Measurements from ENCODE around the gene ADGRV1.

Gene ADGRV1

DNA sequence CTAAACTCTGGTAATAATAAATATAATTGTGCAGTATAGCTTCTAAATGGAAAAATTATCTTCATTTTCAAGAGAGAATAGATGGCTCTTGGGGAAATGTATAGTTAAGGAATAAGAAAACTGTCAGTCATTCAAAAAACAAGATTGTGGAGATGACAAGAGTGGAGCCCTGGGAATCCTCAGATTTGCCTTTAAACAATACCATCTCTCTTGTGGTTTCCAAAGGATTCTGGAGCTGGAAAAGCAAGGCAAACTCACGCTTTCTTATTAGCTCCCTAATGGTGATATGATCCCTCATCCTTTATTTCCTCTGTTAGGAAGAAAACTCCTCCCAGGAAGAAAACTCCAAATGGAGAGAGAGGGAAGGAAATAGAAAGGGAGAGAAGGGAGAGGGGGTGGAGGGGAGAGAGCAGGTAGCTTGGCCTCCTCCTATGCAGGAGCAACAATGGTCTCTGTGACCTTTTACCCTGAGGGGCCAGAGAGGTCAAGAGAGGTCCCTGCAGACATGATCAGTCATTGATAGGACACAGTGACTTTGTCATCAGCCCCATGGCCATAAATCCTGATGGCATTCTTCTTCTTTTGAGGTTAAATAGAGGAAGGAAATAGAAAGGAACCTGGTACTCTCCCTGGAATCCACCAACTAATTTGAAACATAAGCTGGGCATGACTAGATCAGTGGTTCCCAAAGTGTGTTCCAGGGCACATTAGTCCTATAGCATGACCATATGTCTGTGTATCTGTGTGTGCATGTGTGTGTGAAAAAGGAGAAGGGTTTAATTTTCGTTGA, 512.4 kb downstream of the ADGRV1 start:
- no peak for ATAC-seq (replicated peaks)

DNA sequence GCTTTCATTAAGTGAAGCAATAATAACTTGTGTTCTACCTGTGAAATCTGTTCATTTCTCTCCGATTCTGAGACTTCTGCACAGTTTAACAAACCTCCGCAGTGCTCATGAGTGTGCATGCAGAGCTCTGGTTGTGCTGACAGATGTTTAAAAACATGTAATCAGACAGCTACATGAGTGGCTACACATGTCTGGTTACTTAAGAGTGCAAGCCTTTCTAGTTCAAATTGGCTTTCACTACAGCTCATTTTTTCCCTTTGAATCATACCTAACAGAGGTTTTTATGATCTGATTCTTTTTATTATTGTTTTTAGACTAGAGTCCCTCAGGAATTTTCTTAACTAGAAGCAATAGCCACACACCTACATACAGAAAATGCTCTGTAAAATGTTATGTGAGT, 514.3 kb downstream of the ADGRV1 start:
- Mint-ChIP-seq H3K9me3 (no peaks in the 10 kb centered on the region), H3K4me1 (ENCODE audit: low read depth in 2 of 2) (no peaks in the 10 kb centered on the region), H3K4me3 (no peak overlapping the region), H3K36me3 (ENCODE audit: insufficient read depth) (no peaks in the 10 kb centered on the region), H3K27me3 (peaks cover 7 to 10% of the 10 kb centered on the region in 2 donors), H3K27ac (no peak overlapping the region)
- DNase-seq, result no peak
- no peak for ATAC-seq (replicated peaks)

More for the DNA sequence above, 512.4 kb downstream of the ADGRV1 start:
- Mint-ChIP-seq H3K27ac (no peak overlapping the region), H3K4me3 (no peak overlapping the region), H3K9me3 (no peaks in the 10 kb centered on the region), H3K4me1 (ENCODE audit: low read depth in 2 of 2) (no peaks in the 10 kb centered on the region), H3K36me3 (ENCODE audit: insufficient read depth) (no peaks in the 10 kb centered on the region), H3K27me3 (peaks cover 15 to 25% of the 10 kb centered on the region in 2 donors)
- no peak for DNase-seq

DNA sequence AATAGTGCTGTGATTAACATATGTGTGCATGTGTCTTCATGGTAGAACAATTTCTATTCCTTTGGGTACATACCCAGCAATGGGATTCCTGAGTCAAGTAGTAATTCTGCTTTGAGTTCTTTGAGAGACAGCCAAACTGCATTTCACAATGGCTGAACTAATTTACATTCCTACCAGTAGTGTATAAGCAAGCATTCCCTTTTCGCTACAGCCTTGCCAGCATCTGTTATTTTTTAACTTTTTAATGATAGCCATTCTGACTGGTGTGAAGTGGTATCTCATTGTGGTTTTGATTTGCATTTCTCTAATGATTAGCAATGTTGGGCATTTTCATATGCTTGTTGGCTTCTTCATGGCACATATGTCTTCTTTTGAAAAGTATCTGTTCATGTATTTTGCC, 516.0 kb downstream of the ADGRV1 start:
- Mint-ChIP-seq H3K27ac (no peak overlapping the region), H3K4me1 (ENCODE audit: low read depth in 2 of 2) (no peaks in the 10 kb centered on the region), H3K9me3 (no peaks in the 10 kb centered on the region), H3K36me3 (ENCODE audit: insufficient read depth) (no peaks in the 10 kb centered on the region), H3K4me3 (no peak overlapping the region), H3K27me3 (peaks cover 7 to 11% of the 10 kb centered on the region in 2 donors)
- ATAC-seq (replicated peaks) (no peak), DNase-seq (no peak)

DNA sequence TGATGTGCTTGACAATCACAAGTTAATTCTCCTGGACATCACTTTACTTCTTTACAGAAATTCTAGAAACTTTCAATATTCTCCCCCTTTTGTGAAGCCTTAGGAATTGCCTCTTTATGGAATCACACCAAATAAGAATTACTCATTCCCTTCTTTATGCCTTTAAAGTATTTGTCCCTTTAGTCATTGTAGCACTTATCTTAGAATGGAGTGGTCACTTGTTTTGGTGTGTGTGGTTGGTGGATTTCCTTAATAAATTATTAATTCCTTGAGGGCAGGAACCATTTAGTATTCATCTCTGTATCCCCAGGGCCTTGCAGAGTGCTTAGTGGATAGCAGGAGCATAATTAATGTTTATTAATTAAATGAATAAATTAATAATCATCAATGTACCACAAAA, 517.5 kb downstream of the ADGRV1 start:
- H3K27me3 Mint-ChIP-seq, result peaks cover 7 to 11% of the 10 kb centered on the region in 2 donors
- no peaks in the 10 kb centered on the region for H3K36me3 Mint-ChIP-seq (ENCODE audit: insufficient read depth)
- H3K4me1 Mint-ChIP-seq (ENCODE audit: low read depth in 2 of 2), result no peaks in the 10 kb centered on the region
- ATAC-seq (replicated peaks) (no peak), DNase-seq (no peak)
- no peaks in the 10 kb centered on the region for H3K9me3 Mint-ChIP-seq
- no peak overlapping the region for H3K4me3 Mint-ChIP-seq
- H3K27ac Mint-ChIP-seq, result no peak overlapping the region

DNA sequence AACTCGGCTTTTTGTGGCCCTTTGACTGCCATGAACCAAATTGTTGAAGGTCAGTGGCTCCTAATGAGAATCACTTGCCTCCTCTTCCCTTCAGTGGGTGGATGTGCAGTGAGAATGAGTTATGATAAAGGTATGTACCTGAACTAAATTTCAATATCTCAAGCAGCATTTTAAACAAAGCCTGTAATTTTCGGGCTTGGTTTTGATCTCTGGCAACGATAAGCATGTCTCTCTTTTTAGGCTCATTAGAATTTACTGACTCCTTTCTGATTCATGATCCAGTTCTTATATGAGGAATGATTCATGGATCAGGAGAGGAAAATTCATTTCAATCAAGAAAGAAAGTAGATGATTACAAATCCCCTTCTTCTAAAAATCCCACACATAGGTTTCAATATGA, 519.0 kb downstream of the ADGRV1 start:
- no peak overlapping the region for H3K27ac Mint-ChIP-seq
- H3K27me3 Mint-ChIP-seq, result peaks cover 7 to 11% of the 10 kb centered on the region in 2 donors
- DNase-seq (no peak), ATAC-seq (replicated peaks) (no peak)
- H3K4me3 Mint-ChIP-seq, result no peak overlapping the region
- H3K36me3 Mint-ChIP-seq (ENCODE audit: insufficient read depth), result no peaks in the 10 kb centered on the region
- no peaks in the 10 kb centered on the region for H3K4me1 Mint-ChIP-seq (ENCODE audit: low read depth in 2 of 2)
- H3K9me3 Mint-ChIP-seq, result no peaks in the 10 kb centered on the region

DNA sequence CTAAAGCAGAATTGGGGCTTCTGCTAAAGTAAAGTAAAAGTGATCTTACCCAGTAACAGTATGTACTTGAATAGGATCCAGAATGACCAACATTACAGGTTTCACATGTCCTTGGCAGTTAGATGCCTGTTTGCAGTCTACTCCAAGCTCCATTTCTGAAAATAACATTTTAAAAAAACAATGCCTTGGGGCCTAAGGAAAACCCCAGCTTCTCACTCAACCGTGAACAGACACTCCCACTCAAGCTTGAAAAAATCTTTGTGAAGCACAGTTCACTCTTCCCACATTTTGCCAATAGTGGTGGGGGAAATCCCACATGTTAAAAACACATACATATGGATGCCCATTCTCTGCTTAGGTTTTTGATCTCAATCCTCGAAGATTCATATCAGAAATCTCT, 520.4 kb downstream of the ADGRV1 start:
- H3K4me1 Mint-ChIP-seq (ENCODE audit: low read depth in 2 of 2), result no peaks in the 10 kb centered on the region
- ATAC-seq (replicated peaks), result no peak
- peaks cover 7 to 11% of the 10 kb centered on the region in 2 donors for H3K27me3 Mint-ChIP-seq
- H3K36me3 Mint-ChIP-seq (ENCODE audit: insufficient read depth), result no peaks in the 10 kb centered on the region
- no peak overlapping the region for H3K4me3 Mint-ChIP-seq
- DNase-seq, result no peak
- no peak overlapping the region for H3K27ac Mint-ChIP-seq
- H3K9me3 Mint-ChIP-seq, result no peaks in the 10 kb centered on the region

DNA sequence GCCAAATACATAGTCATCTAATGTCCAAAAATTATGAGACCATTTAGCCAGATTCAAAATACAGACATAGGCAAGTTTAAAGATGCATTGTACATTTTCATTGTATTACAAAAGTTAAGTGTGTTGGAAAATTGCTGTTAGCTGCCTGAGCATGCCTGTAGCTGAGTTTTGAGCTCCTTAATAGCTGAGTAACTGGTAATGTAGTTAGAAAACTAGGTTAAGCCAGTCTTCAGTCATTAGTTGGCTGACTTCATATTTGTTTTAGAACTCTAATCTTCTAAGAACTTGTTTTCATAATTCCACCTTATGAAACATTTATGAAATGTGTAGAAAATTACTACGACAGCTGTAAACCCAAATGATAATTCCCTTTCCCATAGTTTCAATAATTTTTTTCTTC, 531.2 kb downstream of the ADGRV1 start:
- H3K4me3 Mint-ChIP-seq, result no peak overlapping the region
- no peak overlapping the region for H3K27ac Mint-ChIP-seq
- no peaks in the 10 kb centered on the region for H3K9me3 Mint-ChIP-seq
- no peaks in the 10 kb centered on the region for H3K27me3 Mint-ChIP-seq
- H3K36me3 Mint-ChIP-seq (ENCODE audit: insufficient read depth), result no peaks in the 10 kb centered on the region
- no peaks in the 10 kb centered on the region for H3K4me1 Mint-ChIP-seq (ENCODE audit: low read depth in 2 of 2)
- DNase-seq, result no peak
- ATAC-seq (replicated peaks), result no peak

DNA sequence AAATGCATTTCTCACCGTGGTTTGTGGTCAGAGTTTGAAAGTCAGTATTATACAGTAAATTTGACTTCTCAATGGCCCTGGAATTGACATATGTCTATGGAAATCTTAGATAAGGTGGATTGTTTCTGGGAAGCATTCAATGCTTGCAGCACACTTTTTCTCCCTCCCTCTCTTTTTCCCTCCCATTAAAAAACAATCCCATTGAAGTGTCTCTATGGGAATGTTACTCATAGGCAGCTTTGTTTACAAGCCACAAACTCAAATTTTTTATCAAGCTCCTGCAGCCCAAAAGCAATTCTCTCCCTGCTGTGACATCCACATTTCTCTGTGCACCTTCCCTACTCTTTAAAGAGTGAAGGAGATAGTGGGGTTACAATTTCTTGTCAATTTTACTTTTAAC, 532.4 kb downstream of the ADGRV1 start:
- Mint-ChIP-seq H3K9me3 (no peaks in the 10 kb centered on the region), H3K4me3 (no peak overlapping the region), H3K27me3 (no peaks in the 10 kb centered on the region), H3K4me1 (ENCODE audit: low read depth in 2 of 2) (no peaks in the 10 kb centered on the region), H3K36me3 (ENCODE audit: insufficient read depth) (no peaks in the 10 kb centered on the region), H3K27ac (no peak overlapping the region)
- DNase-seq, result no peak
- no peak for ATAC-seq (replicated peaks)

DNA sequence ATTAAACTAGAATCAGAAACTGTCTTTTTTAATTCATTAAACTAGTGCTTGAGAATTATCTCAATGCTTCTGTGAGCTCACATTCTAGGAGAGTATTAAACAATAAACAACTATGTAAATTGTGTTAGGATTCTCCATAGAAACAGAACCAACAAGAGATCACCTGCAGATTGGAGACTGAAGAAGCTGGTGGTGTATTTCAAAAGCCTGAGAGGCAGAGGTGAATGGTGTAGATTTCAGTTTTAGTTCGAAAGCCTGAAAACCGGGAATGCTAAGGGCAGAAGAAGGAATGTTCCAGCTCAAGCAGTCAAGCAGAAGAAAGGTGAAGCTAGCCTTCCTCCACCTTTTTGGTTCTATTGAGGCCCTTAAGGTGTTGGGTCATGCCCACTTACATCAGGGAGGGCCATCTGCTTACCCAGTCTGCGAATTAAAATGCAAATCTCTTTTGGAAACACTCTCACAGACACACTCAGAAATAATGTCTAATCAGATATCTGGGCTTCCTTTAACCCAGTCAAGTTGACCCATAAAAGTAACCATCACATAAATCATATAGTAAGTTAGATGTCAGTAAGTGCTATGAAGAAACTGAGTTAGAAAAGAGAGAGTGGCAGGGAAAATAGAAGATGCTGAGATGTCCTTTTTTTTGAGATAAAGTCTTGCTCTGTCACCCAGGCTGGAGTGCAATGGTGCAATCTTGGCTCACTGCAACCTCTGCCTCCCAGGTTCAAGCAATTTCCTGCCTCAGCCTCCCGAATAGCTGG, 533.1 kb downstream of the ADGRV1 start:
- Mint-ChIP-seq H3K27me3 (no peaks in the 10 kb centered on the region), H3K36me3 (ENCODE audit: insufficient read depth) (no peaks in the 10 kb centered on the region), H3K27ac (no peak overlapping the region), H3K4me1 (ENCODE audit: low read depth in 2 of 2) (no peaks in the 10 kb centered on the region), H3K4me3 (no peak overlapping the region), H3K9me3 (no peaks in the 10 kb centered on the region)
- DNase-seq (no peak), ATAC-seq (replicated peaks) (no peak)

DNA sequence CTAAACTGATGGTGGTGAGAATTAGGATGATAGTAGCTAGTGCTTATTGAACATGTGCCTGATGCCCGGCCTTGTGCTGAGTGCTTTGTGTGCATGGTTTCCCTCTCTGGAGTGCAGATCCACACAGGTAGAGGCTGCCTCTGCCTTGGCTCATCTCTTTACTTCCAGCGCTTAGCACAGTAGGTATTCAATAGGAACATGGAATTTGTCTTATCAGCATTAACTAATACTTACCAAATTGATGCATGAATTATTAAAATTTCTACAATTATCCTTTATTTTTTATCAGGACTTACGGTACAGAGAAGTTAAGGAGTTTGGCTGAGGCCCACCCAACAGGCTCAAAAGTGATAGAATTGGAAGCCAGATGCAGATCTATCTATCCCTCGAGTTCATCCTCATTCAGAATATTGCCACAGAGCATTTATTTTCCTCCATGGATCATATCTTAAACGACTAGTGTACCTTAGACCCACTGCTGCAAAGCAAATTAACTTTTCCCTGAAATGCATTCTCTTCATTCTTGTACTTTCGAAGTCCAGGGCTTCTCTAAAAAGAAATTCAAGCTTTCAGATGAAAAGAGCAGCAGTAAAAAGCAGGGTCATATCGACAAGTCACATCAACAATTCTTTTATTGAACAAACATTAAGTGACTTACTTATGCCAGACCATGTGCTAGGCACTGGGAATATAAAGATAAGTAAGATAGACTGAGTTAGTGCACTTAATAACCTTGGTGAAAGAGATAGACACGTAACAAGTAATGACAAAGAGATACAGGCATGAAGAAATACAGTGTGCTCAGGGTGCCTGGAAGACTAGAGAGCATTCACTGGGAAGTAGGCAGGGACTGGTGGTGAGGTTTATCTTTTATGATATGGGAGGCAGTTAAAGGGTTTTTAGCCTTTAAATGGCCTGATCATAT, 534.5 kb downstream of the ADGRV1 start:
- no peak overlapping the region for H3K27ac Mint-ChIP-seq
- ATAC-seq (replicated peaks) (no peak), DNase-seq (no peak)
- no peaks in the 10 kb centered on the region for H3K4me1 Mint-ChIP-seq (ENCODE audit: low read depth in 2 of 2)
- no peak overlapping the region for H3K4me3 Mint-ChIP-seq
- H3K27me3 Mint-ChIP-seq, result no peaks in the 10 kb centered on the region
- H3K9me3 Mint-ChIP-seq, result no peaks in the 10 kb centered on the region
- no peaks in the 10 kb centered on the region for H3K36me3 Mint-ChIP-seq (ENCODE audit: insufficient read depth)

DNA sequence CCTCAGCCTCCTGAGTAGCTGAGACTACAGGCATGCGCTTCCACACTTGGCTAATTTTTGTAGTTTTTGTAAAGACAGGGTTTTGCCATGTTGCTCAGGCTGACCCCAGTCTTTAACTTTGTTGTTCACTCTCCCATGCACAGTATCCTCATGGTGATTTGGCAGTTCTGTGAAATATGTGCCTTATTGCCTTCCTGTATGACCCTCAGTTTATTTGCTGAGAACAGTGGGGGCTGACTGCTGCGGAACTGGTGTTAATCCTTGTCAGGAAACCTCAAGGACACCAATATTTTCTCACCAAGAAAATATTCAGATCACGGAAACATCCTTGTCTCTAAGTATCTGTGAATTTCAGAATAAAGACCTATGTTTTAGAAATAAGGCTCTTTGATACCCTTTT, 536.7 kb downstream of the ADGRV1 start:
- ATAC-seq (replicated peaks) (no peak), DNase-seq (no peak)
- no peak overlapping the region for H3K27ac Mint-ChIP-seq
- H3K27me3 Mint-ChIP-seq, result peaks cover 12% of the 10 kb centered on the region in 2 donors
- H3K9me3 Mint-ChIP-seq, result no peaks in the 10 kb centered on the region
- H3K36me3 Mint-ChIP-seq (ENCODE audit: insufficient read depth), result no peaks in the 10 kb centered on the region
- H3K4me3 Mint-ChIP-seq, result no peak overlapping the region
- no peaks in the 10 kb centered on the region for H3K4me1 Mint-ChIP-seq (ENCODE audit: low read depth in 2 of 2)

DNA sequence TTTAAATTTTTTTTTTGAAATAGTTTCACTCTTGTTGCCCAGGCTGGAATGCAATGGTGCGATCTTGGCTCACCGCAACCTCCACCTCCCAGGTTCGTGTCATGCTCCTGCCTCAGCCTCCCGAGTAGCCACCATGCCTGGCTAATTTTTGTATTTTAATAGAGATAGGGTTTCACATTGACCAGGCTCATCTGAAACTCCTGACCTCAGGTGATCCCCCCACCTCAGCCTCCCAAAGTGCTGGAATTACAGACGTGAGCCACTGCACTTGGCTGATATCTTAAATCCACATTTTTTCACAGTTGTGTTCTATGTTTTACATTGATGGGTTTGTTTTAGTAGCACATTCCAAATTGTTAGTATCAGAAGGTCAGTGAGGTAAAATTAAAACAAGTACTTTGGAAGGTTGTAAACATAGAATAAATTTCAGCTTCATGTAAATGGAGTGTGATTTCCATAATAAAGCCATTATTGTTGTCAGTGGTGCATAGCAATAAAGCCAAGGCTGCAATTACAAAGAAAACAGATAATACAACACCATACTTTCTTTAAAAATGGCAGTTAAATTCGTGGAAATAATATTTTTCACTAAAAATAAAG, 537.3 kb downstream of the ADGRV1 start:
- H3K27me3 Mint-ChIP-seq, result peaks cover 14 to 16% of the 10 kb centered on the region in 2 donors
- H3K4me1 Mint-ChIP-seq (ENCODE audit: low read depth in 2 of 2), result no peaks in the 10 kb centered on the region
- no peak overlapping the region for H3K27ac Mint-ChIP-seq
- ATAC-seq (replicated peaks) (no peak), DNase-seq (no peak)
- no peaks in the 10 kb centered on the region for H3K36me3 Mint-ChIP-seq (ENCODE audit: insufficient read depth)
- H3K9me3 Mint-ChIP-seq, result no peaks in the 10 kb centered on the region
- H3K4me3 Mint-ChIP-seq, result no peak overlapping the region

DNA sequence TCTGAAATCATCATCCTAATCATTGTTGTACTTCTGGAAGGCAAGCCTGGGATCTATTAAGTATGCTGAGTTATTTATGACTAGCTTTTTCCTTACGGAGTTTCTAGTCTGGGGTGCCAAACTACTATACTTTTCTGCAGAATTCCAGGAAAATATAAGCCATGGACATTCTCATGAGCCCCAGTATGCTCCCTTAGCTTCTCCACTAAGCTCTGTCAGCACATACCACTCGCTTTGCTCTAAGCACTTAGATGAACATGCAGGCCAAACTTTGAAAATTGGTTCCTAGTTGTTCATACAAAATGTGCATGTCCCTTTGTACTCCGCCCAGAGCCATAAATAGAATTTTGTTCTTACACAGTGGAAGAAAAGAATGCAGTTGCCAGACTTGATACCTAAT, 539.9 kb downstream of the ADGRV1 start:
- H3K4me3 Mint-ChIP-seq, result no peak overlapping the region
- no peaks in the 10 kb centered on the region for H3K36me3 Mint-ChIP-seq (ENCODE audit: insufficient read depth)
- H3K9me3 Mint-ChIP-seq, result no peaks in the 10 kb centered on the region
- H3K4me1 Mint-ChIP-seq (ENCODE audit: low read depth in 2 of 2), result no peaks in the 10 kb centered on the region
- peaks cover 14 to 21% of the 10 kb centered on the region in 2 donors for H3K27me3 Mint-ChIP-seq
- ATAC-seq (replicated peaks) (no peak), DNase-seq (no peak)
- H3K27ac Mint-ChIP-seq, result no peak overlapping the region

All from effector memory CD8-positive, alpha-beta T cell (primary cell).